NCI-H446 (cell line): ENCODE results near the gene TLCD3B.

Experiments
- DNase-seq, 2 experiments: peaks; one replicate each; lab custom pipeline; 2025; lab: John Stamatoyannopoulos, UW

Gene TLCD3B

GRCh38 chr16:30030841-30031413 is at the start of gene TLCD3B:
TLCD3B (minus strand) TSS chr16:30031271; CDS start chr16:30030527, 744 bp downstream.
- no peak for DNase-seq

- DNase-seq = no peak
Observed at GRCh38 chr16:30079480-30079879, 48.4 kb upstream of the TLCD3B start.

- DNase-seq = no peak
Observed at GRCh38 chr16:30078744-30079143, 47.7 kb upstream of the TLCD3B start.

DNA sequence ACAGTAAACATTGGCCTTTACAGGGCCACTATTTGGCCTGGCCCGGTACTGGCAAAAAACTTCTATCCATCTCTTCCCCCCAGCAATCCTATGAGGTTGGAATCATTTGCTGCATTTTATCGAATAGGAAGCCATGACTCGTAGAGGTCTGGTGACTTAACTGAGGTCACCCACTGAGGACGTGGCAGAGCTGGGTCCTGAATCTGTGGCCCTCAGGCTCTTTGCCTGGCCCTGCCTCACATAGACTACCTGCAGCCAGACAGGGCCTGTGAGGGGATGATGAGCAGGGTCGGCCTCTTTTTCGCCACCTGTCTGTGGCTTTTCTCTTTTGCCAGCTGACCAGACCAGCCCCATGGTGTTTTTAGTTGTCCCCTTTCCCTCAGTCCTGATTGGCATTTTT is 46.6 kb upstream of the TLCD3B start:
- DNase-seq = no peak

- DNase-seq = no peak
Observed at GRCh38 chr16:30076276-30076791, 45.3 kb upstream of the TLCD3B start.

- DNase-seq = peak; percentile 57 to 85
Observed at GRCh38 chr16:30075503-30076275, 44.6 kb upstream of the TLCD3B start, which contains the start of gene PPP4C. PPP4C (plus strand) TSS chr16:30075994; CDS start chr16:30076378, 384 bp downstream.

GRCh38 chr16:30070490-30070889 is 39.4 kb upstream of the TLCD3B start:
- DNase-seq = no peak

DNA sequence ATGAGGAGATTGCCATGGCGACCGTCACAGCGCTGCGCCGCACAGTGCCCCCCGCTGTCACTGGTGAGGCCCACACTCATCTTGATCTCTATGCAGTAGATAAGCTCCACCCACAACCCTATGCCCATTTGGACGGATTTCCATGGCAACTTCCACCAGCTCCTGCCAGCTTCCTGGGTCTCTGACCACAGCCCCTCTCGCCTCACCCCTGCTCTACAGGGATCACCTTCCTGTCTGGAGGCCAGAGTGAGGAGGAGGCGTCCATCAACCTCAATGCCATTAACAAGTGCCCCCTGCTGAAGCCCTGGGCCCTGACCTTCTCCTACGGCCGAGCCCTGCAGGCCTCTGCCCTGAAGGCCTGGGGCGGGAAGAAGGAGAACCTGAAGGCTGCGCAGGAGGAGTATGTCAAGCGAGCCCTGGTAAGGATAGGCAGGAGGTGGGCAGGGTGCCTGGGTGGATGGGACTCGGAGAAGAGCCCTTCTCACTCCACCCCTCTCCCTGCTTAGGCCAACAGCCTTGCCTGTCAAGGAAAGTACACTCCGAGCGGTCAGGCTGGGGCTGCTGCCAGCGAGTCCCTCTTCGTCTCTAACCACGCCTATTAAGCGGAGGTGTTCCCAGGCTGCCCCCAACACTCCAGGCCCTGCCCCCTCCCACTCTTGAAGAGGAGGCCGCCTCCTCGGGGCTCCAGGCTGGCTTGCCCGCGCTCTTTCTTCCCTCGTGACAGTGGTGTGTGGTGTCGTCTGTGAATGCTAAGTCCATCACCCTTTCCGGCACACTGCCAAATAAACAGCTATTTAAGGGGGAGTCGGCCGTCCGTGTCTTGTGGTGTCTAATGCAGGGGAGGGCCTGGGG is 38.8 kb upstream of the TLCD3B start:
- no peak for DNase-seq

DNA sequence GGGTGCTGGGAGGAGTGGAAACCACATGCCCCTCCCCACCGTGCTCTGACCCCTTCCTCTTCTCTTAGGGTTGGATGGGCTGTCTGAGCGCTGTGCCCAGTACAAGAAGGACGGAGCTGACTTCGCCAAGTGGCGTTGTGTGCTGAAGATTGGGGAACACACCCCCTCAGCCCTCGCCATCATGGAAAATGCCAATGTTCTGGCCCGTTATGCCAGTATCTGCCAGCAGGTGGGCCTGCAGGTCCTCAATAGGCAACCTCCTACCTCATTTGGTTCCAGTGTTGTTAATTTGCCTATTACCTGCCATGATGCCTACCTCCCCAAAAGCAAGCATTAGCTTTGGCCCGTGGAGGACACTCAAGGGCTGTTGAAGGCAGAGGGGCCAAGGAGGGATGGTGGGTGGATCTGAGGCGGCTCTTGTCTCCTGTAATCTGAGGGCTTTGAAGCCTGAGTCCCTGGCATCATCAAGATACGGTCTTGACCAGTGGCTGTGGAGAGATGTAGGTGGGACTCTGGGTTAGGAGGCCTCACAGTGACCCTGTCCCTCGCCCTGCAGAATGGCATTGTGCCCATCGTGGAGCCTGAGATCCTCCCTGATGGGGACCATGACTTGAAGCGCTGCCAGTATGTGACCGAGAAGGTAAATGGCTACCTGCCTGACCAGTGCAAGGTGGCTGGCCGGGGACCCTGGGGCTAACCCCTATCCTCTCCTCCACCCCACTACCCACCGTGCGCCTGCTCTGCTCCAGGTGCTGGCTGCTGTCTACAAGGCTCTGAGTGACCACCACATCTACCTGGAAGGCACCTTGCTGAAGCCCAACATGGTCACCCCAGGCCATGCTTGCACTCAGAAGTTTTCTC is 37.9 kb upstream of the TLCD3B start:
- DNase-seq = no peak

DNA sequence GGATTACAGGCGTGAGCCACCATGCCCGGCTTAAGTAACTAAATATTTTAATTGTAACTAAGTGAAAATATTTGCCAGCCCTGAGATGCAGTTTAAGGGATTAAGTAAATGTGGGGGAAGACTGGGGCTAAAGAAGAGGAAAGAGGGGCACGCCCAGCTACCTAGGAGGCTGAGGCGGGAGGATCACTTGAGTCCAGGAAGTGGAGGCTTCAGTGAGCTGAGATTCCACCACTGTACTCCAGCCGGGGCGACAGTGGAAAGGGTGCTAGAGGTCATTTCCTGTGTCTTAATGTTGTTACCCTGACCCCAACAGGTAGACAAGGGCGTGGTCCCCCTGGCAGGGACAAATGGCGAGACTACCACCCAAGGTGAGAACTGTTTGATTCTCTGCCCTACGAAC is 37.3 kb upstream of the TLCD3B start:
- no peak for DNase-seq

GRCh38 chr16:30067584-30067916 is 36.5 kb upstream of the TLCD3B start:
- no peak for DNase-seq

- no peak for DNase-seq
Observed at GRCh38 chr16:30066761-30067583, 35.9 kb upstream of the TLCD3B start.

DNA sequence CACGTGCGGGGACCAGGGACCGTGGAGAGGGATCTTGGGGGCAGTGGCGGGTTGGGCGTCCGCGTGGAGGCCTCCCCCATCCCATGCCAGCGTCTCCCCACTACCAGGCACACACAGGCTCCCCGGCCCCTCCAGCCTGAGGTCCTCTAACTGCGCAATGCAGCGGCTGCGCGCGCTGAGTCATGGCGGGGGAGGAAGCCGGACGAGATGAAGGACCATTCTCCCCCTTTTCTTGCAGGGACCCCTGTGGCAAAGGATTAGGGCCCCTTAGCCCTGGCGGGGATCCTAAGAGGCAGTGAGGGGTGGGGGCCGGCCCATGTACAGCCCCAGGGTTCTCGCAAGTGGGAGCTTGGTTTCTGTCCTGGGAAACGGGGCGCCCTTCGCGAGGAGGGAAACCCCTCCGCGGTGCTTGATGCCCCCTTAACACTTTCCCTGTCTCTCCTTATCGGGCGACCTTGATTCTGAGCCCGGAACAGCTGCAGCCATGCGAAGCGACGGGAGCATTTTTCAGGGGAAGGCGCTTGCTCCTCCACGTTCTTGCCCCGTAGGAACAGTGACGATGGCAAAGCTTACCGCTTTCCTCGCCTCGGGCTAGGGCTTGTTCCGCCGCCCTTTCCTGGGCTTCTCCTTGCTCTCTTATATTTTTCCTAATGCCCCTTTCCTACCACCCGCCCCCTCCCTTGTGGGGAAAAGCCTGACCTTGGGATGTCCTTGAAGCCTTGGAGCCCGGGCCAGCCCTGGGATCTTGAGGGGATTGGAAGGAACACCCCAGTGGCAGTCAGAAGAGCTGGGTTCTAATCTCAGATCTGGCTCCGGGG is 35.1 kb upstream of the TLCD3B start:
- no peak for DNase-seq

DNA sequence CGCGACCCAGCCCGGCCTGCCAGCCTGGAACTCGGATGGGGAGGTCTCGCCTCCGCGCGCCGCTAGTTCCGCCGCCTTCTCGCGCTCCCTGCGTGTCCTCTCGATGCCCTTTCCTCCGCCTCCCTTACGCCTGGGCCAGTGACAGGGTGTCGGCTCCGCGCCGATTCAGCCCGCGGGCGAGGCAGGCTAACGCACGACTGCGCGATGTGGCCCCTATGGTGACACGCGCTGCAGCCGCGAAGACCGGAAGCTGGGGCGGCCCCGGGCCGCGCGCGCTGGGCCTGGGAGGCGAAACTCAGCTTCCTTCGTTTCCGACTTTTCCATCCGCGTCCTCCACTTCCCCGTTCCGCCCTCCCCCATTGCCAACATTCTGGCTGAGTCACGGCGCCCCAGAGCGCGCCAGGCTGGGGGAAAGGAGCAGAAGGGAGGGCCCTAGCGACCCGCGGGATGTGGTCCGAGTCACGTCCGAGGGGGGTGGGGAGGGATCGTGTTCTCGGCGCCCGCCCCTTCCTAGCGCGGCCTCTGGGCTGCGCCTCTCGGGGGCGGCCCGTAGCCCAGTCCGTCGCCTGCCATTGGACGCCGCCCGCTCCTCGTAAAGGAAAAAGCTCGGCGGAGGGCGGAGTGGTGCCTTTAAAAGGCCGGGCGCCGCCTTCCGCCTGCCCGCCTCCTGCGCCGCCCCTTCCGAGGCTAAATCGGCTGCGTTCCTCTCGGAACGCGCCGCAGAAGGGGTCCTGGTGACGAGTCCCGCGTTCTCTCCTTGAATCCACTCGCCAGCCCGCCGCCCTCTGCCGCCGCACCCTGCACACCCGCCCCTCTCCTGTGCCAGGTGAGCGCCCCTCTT is 34.3 kb upstream of the TLCD3B start, which contains the start of gene ALDOA:
ALDOA (plus strand) TSS at position 659 of the 841 bp plus-strand sequence. CDS start 1,138 bp downstream, outside the sequence.
- peak; percentile 89 to 97 for DNase-seq

- DNase-seq = no peak
Observed at GRCh38 chr16:30064729-30065101, 33.6 kb upstream of the TLCD3B start.

DNA sequence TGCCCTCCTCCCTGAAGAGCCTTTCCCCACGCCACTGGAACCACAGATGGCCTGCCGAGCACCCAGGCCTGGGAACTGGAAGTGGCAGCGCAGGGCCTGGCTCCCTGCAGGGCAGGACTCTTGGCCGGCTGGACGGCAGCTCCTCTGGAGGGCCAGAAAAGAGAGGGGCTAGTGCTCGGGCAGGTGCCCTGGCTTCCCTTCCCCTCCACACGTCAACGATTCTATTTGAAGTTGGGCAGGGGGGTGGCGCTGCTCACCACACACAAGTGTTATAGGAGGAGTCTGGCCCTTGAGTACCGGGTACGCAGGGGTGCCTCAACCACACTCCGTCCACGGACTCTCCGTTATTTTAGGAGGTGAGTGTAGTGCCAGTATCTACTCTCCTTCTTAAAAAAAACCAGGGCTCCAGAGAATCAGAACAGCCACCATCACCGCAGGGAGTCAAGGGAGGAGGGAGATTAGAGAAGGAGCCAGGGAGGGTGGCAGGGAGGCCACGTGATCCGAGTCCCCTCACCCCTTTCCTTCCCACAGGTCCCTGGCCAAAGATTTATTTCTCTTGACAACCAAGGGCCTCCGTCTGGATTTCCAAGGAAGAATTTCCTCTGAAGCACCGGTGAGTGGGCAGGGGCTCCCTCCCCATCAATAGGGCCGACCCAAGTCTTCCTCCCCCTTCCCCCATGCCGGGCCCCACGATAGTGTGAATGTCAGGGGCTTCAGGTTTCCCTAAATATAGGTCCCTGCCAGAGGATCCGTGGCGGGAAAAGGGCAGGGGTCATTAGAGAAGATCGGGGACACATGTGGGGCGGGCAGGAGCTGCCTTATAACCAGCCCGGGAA is 33.0 kb upstream of the TLCD3B start:
- DNase-seq = peak; percentile 45 to 54

DNA sequence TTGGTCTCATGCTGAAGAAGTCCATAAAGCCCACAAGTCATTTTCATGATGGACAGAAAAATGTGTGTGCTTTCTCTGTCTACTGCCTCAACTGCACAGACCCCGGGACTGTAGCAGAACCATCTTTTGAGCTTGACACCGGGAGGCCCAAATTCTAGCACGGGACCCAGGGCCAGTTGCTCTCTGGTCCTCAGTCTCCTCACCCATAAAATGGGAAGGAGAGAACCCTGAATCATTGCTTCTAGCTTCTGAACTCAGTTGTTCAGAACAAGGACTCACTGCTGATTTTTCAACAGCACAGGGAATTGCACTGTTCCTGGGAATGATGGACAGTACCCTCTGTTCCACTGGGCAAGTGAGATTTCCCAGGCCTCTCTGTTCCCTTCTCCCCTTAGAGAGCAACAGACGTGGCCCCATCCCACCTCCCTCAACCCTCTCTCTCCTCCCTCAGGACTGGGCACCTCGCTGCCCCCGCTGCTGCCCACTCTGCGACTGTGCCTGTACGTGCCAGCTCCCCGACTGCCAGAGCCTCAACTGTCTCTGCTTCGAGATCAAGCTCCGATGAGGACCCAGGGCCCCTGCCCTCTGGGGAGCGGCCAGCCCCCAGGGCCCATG is 32.3 kb upstream of the TLCD3B start:
- no peak for DNase-seq
